K562 (cell line): ENCODE data around the gene SLC30A1. TPM values are rescaled to one million over a fixed set of nuclear protein-coding genes. Genes with fewer than 3 reads are reported as not detected.

Source experiments
- HMG20A ChIP-seq: fragments of 450-650 bp; formaldehyde crosslinking; conservative IDR thresholded peaks from 2 replicates; pipeline ENCODE4 v1.4.0; 2020; ENCODE audit warnings: mild to moderate bottlenecking, mixed read lengths
- KHSRP ChIP-seq: fragments of 450-650 bp; IDR thresholded peaks from 2 replicates; pipeline ENCODE4 v1.6.1; 2017
- KLF1 ChIP-seq: fragments of 450-650 bp; IDR thresholded peaks from 2 replicates; pipeline ENCODE4 v1.6.1; 2016; ENCODE audit warnings: missing genetic modification characterization, missing compliant biosample characterization
- PTRF ChIP-seq: fragments of 450-650 bp; IDR thresholded peaks from 2 replicates; pipeline ENCODE4 v1.6.1; 2016; ENCODE audit warnings: mild to moderate bottlenecking, missing genetic modification characterization, missing compliant biosample characterization
- RBM17 ChIP-seq: fragments of 200-400 bp; formaldehyde crosslinking; IDR thresholded peaks from 2 replicates; pipeline ENCODE4 v1.6.1; 2017; ENCODE audit warnings: low read depth, mild to moderate bottlenecking, low read length, borderline replicate concordance
- ZNF146 ChIP-seq: IDR thresholded peaks from one replicate; pipeline ENCODE4 v1.6.1; 2018; ENCODE audit warnings: missing compliant biosample characterization; ENCODE audit not compliant: unreplicated experiment
- ZNF75A ChIP-seq: fragments of 450-650 bp; formaldehyde crosslinking; IDR thresholded peaks from 2 replicates; pipeline ENCODE4 v1.4.0; 2020; ENCODE audit warnings: mild to moderate bottlenecking
- ZNF766 ChIP-seq: fragments of 200-800 bp; sonication (Bioruptor generic); conservative IDR thresholded peaks from 2 replicates; pipeline ENCODE4 v1.6.1; 2016; ENCODE audit warnings: missing genetic modification characterization, missing compliant biosample characterization
- ZNF79 ChIP-seq: fragments of 250-450 bp; sonication (Bioruptor Pico); IDR thresholded peaks from 2 replicates; pipeline ENCODE4 v1.4.0; 2020; ENCODE audit warnings: low read depth, mild to moderate bottlenecking, moderate library complexity
- polyA plus RNA-seq, 8 experiments: library from polyadenylated mRNA; depleted of rRNA in 4 of 8; stranded (reverse) in 5 of 8; unstranded in 3 of 8; fragments of >200 nt; fragmentation: Nextera tagmentation in 2 of 8; fragmentation: Illumina TruSeq in 1 of 8; extraction: Ambion mirVana in 2 of 8; extraction: Trizol in 1 of 8; gene quantifications; 2 replicates each; pipeline versions ENCODE4 v1.2.1 to v1.2.3, GENCODE V29; 2011 to 2014; ENCODE audit warnings: inconsistent platforms in 1 of 8, missing spikeins in 1 of 8
- total RNA-seq, 7 experiments: library from RNA; depleted of rRNA in 6 of 7; stranded (reverse); fragments of >200 nt in 6 of 7; fragmentation: Illumina TruSeq in 2 of 7; extraction: Trizol in 2 of 7; gene quantifications; 2 replicates each; pipeline versions ENCODE4 v1.2.1 to v1.2.3, GENCODE V29; 2011 to 2021; ENCODE audit warnings: low replicate concordance in 1 of 7
- TF ChIP-seq, protein P1 (sequence below): sonication (generic); formaldehyde crosslinking; IDR thresholded peaks from 2 replicates; pipeline ENCODE4 v1.9.0; 2022; ENCODE audit warnings: mild to moderate bottlenecking, missing genetic modification reagents
- TF ChIP-seq, protein P2 (sequence below): fragments of 250-450 bp; sonication (Bioruptor Pico); IDR thresholded peaks from 2 replicates; pipeline ENCODE4 v1.5.0; 2021
- TF ChIP-seq, protein P3 (sequence below): fragments of 250-450 bp; sonication (Bioruptor Pico); IDR thresholded peaks from 2 replicates; pipeline ENCODE4 v1.5.0; 2020; ENCODE audit warnings: mild to moderate bottlenecking
- TF ChIP-seq, protein P4 (sequence below): sonication (generic); formaldehyde crosslinking; IDR thresholded peaks from 2 replicates; pipeline ENCODE4 v1.8.0; 2022; ENCODE audit warnings: mild to moderate bottlenecking, low read depth, missing genetic modification reagents
- TF ChIP-seq, protein P5 (sequence below): fragments of 450-650 bp; conservative IDR thresholded peaks from 2 replicates; pipeline ENCODE4 v1.6.1; 2016; ENCODE audit warnings: missing genetic modification characterization, low read depth, mild to moderate bottlenecking, missing compliant biosample characterization, moderate library complexity
- TF ChIP-seq, protein P6 (sequence below): fragments of 250-450 bp; sonication (Bioruptor Pico); IDR thresholded peaks from 2 replicates; pipeline ENCODE4 v1.8.0; 2022; ENCODE audit warnings: inconsistent platforms, mild to moderate bottlenecking, moderate library complexity, borderline replicate concordance
- TF ChIP-seq, protein P7 (sequence below): sonication (generic); formaldehyde crosslinking; IDR thresholded peaks from 2 replicates; pipeline ENCODE4 v1.8.1; 2022; ENCODE audit warnings: missing genetic modification reagents

The SLC30A1 gene
- total and polyA plus RNA-seq, 9 of the 15 experiments (the other 6 are each of a cell fraction or from before 2014, with no cell fraction given) = 4.1 to 14.4 (median 6.6) TPM

DNA sequence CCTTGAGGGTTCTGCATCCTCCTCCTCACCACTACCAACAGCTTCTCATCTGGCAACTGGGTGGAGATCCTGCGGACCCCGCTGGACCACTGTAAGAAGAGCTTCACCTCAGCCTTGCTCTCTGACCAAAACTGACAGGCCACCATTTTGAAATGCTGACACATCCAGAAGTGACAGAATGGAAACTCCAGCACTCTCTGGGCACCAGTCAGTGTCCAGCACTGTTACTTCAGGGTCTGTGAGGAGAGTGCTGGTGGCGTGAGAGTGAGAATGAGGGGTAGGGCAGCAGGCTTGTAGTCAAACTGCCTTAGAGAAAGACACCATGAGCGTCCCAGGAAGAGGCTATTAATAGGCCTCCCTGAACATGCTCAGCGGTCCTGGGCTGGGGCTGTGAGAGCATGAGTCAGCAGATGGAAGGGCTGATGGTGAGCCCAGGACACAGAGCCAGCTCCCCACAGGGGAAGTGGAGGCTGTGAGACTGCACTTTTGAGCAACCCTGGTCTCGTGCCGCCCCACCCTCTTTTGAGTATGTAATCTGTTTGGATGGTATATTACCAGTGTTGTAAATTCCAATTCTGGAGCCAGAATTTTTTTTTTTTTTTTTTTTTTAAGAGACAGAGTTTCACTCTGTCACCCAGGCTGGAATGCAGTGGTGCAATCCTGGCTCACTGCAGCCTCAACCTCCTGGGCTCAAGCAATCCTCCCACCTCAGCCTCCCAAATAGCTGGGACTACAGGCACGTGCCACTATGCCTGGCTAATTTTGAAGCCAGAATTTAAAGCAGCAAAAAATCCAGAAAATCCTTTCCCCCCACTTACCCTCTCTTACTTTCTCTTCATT, 34.4 kb upstream of the SLC30A1 start (continued):
- TF ChIP-seq, protein P1, sequence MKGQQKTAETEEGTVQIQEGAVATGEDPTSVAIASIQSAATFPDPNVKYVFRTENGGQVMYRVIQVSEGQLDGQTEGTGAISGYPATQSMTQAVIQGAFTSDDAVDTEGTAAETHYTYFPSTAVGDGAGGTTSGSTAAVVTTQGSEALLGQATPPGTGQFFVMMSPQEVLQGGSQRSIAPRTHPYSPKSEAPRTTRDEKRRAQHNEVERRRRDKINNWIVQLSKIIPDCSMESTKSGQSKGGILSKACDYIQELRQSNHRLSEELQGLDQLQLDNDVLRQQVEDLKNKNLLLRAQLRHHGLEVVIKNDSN (CRISPR knock-in tag) = 0 out of 2 replicates have a peak, but pooled peaks have one; percentile 23
- no peak for TF ChIP-seq RBM17
- TF ChIP-seq, protein P2, sequence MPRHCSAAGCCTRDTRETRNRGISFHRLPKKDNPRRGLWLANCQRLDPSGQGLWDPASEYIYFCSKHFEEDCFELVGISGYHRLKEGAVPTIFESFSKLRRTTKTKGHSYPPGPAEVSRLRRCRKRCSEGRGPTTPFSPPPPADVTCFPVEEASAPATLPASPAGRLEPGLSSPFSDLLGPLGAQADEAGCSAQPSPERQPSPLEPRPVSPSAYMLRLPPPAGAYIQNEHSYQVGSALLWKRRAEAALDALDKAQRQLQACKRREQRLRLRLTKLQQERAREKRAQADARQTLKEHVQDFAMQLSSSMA = no peak
- peak; percentile 92 for TF ChIP-seq ZNF766 (CRISPR knock-in tag)
- TF ChIP-seq, protein P3, sequence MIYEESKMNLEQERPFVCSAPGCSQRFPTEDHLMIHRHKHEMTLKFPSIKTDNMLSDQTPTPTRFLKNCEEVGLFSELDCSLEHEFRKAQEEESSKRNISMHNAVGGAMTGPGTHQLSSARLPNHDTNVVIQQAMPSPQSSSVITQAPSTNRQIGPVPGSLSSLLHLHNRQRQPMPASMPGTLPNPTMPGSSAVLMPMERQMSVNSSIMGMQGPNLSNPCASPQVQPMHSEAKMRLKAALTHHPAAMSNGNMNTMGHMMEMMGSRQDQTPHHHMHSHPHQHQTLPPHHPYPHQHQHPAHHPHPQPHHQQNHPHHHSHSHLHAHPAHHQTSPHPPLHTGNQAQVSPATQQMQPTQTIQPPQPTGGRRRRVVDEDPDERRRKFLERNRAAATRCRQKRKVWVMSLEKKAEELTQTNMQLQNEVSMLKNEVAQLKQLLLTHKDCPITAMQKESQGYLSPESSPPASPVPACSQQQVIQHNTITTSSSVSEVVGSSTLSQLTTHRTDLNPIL = 0 out of 2 replicates have a peak, but pooled peaks have one; percentile 2
- TF ChIP-seq, protein P4, sequence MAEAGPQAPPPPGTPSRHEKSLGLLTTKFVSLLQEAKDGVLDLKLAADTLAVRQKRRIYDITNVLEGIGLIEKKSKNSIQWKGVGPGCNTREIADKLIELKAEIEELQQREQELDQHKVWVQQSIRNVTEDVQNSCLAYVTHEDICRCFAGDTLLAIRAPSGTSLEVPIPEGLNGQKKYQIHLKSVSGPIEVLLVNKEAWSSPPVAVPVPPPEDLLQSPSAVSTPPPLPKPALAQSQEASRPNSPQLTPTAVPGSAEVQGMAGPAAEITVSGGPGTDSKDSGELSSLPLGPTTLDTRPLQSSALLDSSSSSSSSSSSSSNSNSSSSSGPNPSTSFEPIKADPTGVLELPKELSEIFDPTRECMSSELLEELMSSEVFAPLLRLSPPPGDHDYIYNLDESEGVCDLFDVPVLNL (CRISPR knock-in tag) = no peak
- TF ChIP-seq, protein P5, sequence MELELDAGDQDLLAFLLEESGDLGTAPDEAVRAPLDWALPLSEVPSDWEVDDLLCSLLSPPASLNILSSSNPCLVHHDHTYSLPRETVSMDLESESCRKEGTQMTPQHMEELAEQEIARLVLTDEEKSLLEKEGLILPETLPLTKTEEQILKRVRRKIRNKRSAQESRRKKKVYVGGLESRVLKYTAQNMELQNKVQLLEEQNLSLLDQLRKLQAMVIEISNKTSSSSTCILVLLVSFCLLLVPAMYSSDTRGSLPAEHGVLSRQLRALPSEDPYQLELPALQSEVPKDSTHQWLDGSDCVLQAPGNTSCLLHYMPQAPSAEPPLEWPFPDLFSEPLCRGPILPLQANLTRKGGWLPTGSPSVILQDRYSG (tag) = peak; percentile 98
- no peak for TF ChIP-seq KHSRP
- TF ChIP-seq, protein P6, sequence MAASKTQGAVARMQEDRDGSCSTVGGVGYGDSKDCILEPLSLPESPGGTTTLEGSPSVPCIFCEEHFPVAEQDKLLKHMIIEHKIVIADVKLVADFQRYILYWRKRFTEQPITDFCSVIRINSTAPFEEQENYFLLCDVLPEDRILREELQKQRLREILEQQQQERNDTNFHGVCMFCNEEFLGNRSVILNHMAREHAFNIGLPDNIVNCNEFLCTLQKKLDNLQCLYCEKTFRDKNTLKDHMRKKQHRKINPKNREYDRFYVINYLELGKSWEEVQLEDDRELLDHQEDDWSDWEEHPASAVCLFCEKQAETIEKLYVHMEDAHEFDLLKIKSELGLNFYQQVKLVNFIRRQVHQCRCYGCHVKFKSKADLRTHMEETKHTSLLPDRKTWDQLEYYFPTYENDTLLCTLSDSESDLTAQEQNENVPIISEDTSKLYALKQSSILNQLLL (CRISPR knock-in tag) = no peak
- no peak for TF ChIP-seq HMG20A (CRISPR knock-in tag)
- no peak for TF ChIP-seq ZNF146 (CRISPR knock-in tag)
- peak; percentile 71; the same call in 1 of the 2 replicates for TF ChIP-seq KLF1 (tag)
- TF ChIP-seq, protein P7, sequence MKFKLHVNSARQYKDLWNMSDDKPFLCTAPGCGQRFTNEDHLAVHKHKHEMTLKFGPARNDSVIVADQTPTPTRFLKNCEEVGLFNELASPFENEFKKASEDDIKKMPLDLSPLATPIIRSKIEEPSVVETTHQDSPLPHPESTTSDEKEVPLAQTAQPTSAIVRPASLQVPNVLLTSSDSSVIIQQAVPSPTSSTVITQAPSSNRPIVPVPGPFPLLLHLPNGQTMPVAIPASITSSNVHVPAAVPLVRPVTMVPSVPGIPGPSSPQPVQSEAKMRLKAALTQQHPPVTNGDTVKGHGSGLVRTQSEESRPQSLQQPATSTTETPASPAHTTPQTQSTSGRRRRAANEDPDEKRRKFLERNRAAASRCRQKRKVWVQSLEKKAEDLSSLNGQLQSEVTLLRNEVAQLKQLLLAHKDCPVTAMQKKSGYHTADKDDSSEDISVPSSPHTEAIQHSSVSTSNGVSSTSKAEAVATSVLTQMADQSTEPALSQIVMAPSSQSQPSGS (CRISPR knock-in tag) = no peak
- TF ChIP-seq ZNF75A (CRISPR knock-in tag) = no peak
- no peak for TF ChIP-seq ZNF79 (CRISPR knock-in tag)
- TF ChIP-seq PTRF = peak; percentile 82; the same call in 1 of the 2 replicates
